Coronary artery (tissue), 2 donors: ENCODE measurements around the gene NAGLU.

ENCODE experiments used
- DNase-seq: peaks from one replicate; pipeline ENCODE4 v3.0.0-alpha.2; 2017; ENCODE audit warnings: low spot score
- H3K27ac ChIP-seq, 2 donors: fragments of 200-600 bp; sonication (generic); one replicate each; pipeline ENCODE4 v1.5.1; 2016 to 2019
- H3K4me3 ChIP-seq: fragments of 200-600 bp; sonication (generic); 2 replicates; pipeline ENCODE4 v1.5.1; 2016; ENCODE audit warnings: mild to moderate bottlenecking, moderate library complexity
- CTCF ChIP-seq: fragments of 200-600 bp; sonication (generic); IDR thresholded peaks from one replicate; pipeline ENCODE4 v1.5.1; 2019; ENCODE audit warnings: antibody characterized with exemption

NAGLU gene

GRCh38 chr17:42520540-42520951 lies 15.5 kb upstream of the NAGLU start:
- H3K4me3 ChIP-seq: peak overlapping the region; percentile 37
- peak overlapping the region; percentile 93 to 98 for H3K27ac ChIP-seq
- DNase-seq: peak; percentile 75
- TF ChIP-seq CTCF: no peak

GRCh38 chr17:42521036-42521435 lies 15.0 kb upstream of the NAGLU start:
- peak overlapping the region; percentile 93 to 98 for H3K27ac ChIP-seq
- H3K4me3 ChIP-seq: peak overlapping the region; percentile 37
- DNase-seq: peak; percentile 72
- TF ChIP-seq CTCF: no peak

GRCh38 chr17:42521666-42522262 lies 14.3 kb upstream of the NAGLU start:
- H3K27ac ChIP-seq: peak overlapping the region; percentile 93 to 98
- no peak for TF ChIP-seq CTCF
- peak; percentile 77 for DNase-seq
- H3K4me3 ChIP-seq: peak overlapping the region; percentile 37

DNA sequence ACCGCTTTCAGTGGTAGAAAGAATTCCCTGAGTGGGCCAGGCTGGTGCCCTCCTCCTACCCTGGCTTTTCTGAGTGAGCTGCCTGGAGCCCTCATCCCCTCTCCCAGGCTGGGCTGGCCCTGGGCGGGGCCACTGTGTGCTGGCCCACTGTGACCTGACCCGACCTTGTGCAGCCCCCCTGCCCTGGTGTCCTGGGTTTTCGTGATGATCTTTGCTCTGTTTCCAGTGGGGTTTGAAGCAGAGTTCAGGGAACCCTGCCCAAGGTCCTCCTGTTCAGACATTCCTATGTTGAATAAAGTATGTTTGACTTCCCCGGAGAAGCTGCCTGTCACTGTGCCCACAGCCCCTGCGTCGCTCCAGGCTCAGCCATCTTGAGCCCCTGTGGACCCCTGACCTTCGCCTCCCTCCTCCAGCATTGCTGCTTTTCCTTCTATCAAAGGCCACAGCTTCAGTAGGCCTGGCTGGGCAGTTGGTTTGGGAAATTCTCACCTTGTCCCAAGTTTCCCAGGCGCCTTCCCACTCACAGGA lies 13.7 kb upstream of the NAGLU start:
- no peak for TF ChIP-seq CTCF
- peak; percentile 72 for DNase-seq
- H3K4me3 ChIP-seq: peak overlapping the region; percentile 37
- H3K27ac ChIP-seq: peak overlapping the region; percentile 93 to 98

DNA sequence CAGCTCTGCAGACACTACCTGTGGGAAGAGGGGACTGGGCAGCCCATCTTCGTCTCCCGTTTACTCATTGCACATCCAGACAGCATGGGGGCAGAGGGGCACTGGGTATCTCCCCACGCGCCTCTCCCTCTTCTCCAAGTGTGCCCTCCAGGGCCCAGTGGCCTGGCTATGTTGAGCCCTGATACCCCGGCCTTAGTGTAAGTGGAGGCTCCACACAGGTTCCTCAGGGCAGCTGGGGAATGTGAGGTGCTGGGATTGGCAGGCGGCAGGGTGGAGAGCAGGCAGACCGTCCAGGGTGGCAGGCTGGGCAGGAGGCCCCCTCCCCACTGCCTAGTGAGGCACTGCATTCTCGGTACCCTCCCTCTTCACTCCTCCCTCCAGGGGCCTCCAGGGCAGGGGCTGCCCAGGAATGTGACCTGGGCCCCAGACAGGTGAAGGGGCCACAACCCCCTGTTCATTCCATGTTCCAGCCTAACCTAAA lies 13.2 kb upstream of the NAGLU start:
- DNase-seq: peak; percentile 74
- TF ChIP-seq CTCF: no peak
- Histone ChIP-seq H3K27ac (peak overlapping the region; percentile 93 to 98), H3K4me3 (no peak overlapping the region)

DNA sequence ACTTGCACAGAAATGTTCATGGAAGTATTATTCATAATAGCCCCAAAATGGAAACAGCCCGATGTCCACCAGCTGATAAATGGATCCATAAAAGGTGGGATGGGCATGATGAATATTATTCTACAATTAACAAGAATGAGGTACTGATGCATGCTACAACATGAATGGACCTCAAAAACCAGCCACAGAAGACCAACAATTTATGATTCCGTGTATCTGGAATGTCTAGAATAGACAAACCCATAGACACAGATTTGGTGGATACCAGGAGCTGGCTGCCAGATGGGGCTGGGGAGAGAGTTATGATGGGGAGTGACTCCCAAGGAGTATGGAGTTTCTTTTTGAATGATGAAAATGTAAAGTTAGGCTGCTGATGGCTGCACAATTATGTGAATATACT lies 10.8 kb upstream of the NAGLU start:
- H3K27ac ChIP-seq: peak overlapping the region; percentile 93 to 98
- no peak for DNase-seq
- H3K4me3 ChIP-seq: no peak overlapping the region
- no peak for TF ChIP-seq CTCF

DNA sequence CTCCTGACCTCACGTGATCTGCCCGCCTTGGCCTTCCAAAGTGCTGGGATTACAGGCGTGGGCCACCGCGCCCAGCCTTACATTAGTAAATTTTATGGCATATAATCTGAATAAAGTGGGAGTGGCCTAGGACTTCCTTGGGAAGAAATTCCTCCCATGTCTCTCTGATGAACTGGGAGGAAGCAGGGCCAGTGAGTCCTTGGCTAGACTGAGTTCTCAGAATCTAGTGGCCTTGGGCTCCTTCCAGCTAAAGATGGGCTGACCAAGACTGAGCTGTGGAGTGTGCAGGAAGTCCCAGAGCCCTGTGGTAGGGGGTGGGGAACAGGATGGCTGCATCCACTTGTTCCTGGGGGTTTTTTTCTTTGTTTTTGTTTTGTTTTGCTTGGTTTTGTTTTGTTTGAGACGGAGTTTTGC lies 10.0 kb upstream of the NAGLU start:
- DNase-seq: peak; percentile 70
- Histone ChIP-seq H3K4me3 (no peak overlapping the region), H3K27ac (peak overlapping the region; percentile 25 to 98)
- no peak for TF ChIP-seq CTCF
